HEK293T (cell line): Measurements from ENCODE around the gene FBXW8.

Experiments
- BHLHE40 ChIP-seq: fragments of 450-650 bp; IDR thresholded peaks from 2 replicates; pipeline ENCODE4 v1.6.1; 2016; ENCODE audit warnings: mild to moderate bottlenecking, moderate library complexity, borderline replicate concordance
- CTBP1 ChIP-seq: fragments of 450-650 bp; IDR thresholded peaks from 2 replicates; pipeline ENCODE4 v1.6.1; 2016; ENCODE audit warnings: borderline replicate concordance
- FOXK2 ChIP-seq: fragments of 450-650 bp; IDR thresholded peaks from 2 replicates; pipeline ENCODE4 v1.6.1; 2016; ENCODE audit warnings: mild to moderate bottlenecking
- FOXM1 ChIP-seq: fragments of 450-650 bp; IDR thresholded peaks from 2 replicates; pipeline ENCODE4 v1.6.1; 2017; ENCODE audit warnings: mild to moderate bottlenecking, borderline replicate concordance
- HDGF ChIP-seq: fragments of 450-650 bp; IDR thresholded peaks from 2 replicates; pipeline ENCODE4 v1.6.1; 2017; ENCODE audit warnings: antibody characterized with exemption, borderline replicate concordance
- L3MBTL2 ChIP-seq: fragments of 450-650 bp; conservative IDR thresholded peaks from 2 replicates; pipeline ENCODE4 v1.6.1; 2016; ENCODE audit warnings: mild to moderate bottlenecking
- PKNOX1 ChIP-seq: fragments of 450-650 bp; IDR thresholded peaks from 2 replicates; pipeline ENCODE4 v1.6.1; 2016
- SP1 ChIP-seq: fragments of 450-650 bp; IDR thresholded peaks from 2 replicates; pipeline ENCODE4 v1.6.1; 2017
- SUZ12 ChIP-seq: fragments of 450-650 bp; IDR thresholded peaks from 2 replicates; pipeline ENCODE4 v1.6.1; 2016; ENCODE audit warnings: mild to moderate bottlenecking
- TARDBP ChIP-seq: fragments of 450-650 bp; IDR thresholded peaks from 2 replicates; pipeline ENCODE4 v1.6.1; 2016

- TF ChIP-seq SP1 (no peak), SUZ12 (no peak), PKNOX1 (no peak), L3MBTL2 (no peak), FOXK2 (no peak), BHLHE40 (no peak), HDGF (no peak), TARDBP (no peak), FOXM1 (no peak), CTBP1 (no peak)
Measured at GRCh38 chr12:117023998-117024960, 113.5 kb downstream of the FBXW8 start.
